Esophagus muscularis mucosa (tissue), 3 donors: ENCODE measurements around the gene PTPRN2.

Experiments used
- CTCF ChIP-seq, 3 experiments: fragments of 200-600 bp in 2 of 3; fragments of 450-650 bp in 1 of 3; sonication (generic) in 2 of 3; IDR thresholded peaks; one replicate each; pipeline ENCODE4 v1.5.1; 2017 to 2019; ENCODE audit warnings: antibody characterized with exemption in 3 of 3, mild to moderate bottlenecking in 2 of 3, moderate library complexity in 1 of 3
- POLR2AphosphoS5 ChIP-seq, 2 donors: sonication (generic); formaldehyde crosslinking; IDR thresholded peaks; one replicate each; pipeline ENCODE4 v1.6.1; 2017; ENCODE audit warnings: antibody characterized with exemption in 2 of 2

GRCh38 chr7:158130023-158130409 is 457.6 kb downstream of the PTPRN2 start:
- TF ChIP-seq CTCF (IDR thresholded peaks at IDR 0.05) (no peak), POLR2AphosphoS5 (IDR thresholded peaks at IDR 0.05) (no peak)
